IPS-11a (cell line): Measurements from ENCODE around the gene EMCN.
"Not testable (repeated sequence)": the region's sequence is repeated elsewhere in the genome, so short reads cannot be mapped to it uniquely, and the experiment has no call there.

Experiments used
- H3K4me3 ChIP-seq: one replicate; pipeline ENCODE4 v1.5.1; 2013; ENCODE audit warnings: low read depth, low read length, control low read depth

EMCN gene

DNA sequence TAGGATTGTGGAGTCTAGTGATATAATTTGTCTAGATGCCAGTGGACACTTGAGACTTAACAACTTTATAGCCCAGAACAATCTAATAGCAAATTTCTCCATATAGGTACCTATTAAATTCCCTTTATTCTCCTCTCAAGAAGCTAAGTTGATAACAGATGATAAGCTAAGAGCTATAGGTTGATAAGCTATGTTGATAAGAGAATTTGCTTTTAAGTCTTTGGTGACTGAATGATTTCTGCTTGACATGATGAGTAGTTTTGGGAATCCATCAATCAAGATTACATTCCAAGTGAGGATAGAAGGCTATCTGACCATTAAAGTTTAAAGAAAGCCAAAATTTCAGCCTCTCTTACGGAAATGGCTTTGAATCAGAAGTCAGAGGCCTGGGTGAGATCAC lies 131.6 kb downstream of the EMCN start:
- no peak overlapping the region for H3K4me3 ChIP-seq

DNA sequence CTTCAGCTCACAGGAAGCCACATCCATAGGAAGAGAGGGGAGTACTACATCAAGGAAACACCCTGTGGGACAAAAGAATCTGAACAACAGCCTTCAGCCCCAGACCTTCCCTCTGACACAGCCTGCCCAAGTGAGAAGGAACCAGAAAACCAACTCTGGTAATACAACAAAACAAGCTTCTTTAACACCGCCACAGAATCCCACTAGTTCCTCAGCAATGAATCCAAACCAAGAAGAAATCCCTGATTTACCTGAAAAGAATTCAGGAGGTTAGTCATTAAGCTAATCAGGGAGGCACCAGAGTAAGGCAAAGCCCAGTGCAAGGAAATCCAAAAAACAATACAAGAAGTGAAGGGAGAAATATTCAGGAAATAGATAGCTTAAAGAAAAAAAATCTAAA lies 137.4 kb downstream of the EMCN start:
- H3K4me3 ChIP-seq = not testable (repeated sequence)

DNA sequence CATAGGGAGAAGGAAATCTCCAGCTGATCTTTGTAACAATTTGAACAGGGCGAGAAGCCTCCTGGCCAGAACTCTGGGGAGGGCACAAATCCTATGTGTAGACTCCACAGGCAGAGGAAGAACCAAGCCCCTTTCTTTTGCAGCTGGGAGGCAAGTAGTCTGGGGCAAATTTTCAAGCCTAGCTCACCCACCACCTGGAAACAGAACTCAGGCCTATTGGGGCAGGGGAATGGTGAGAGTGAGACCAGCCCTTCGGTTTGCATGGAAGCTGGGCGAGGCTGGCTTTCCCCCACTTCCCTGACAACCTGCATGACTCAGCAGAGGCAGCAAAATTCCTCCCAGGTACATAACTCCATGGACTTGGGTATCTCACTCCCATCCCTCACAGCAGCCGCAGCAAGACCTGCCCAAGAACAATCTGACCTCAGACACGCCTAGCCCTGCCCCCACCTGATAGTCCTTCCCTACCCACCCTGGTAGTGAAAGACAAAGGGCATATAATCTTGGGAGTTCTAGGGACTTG lies 138.2 kb downstream of the EMCN start:
- no peak overlapping the region for H3K4me3 ChIP-seq

DNA sequence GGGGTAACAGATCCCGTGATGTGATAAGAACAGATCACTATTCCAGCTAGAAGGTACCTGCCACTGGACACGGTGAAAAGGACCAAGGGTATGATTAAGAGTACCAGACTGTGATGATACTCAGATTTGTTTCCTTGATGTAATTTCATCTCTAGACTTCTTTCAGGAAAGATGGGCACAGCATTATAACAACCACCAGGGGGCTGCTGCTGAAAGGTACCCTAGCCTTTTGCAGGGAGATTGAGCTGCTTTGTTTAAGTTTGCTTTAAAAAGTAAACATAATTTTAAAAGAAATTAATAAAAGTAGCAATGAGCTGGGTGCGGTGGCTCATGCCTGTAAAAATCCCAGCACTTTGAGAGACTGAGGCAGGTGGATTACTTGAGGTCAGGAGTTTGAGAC lies 145.4 kb downstream of the EMCN start:
- no peak overlapping the region for H3K4me3 ChIP-seq

DNA sequence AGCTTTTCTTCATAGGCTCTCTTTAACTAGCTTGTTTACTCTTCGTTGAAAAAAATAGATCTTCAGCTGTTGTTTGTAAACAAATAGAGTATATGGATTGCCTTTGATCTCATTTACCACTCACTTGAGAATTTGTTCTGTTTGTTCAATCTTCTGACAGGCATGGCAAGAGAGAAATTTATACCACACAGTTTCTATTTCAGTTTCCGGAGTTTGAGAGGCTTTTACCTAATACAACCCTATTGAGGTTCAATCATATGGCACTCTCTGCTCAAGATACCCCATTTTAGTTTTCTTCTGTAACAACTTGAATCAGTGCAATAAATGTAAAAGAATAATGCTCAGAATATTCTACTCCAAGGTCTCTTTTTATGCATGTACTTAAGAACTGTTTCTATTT lies 148.0 kb downstream of the EMCN start:
- no peak overlapping the region for H3K4me3 ChIP-seq

DNA sequence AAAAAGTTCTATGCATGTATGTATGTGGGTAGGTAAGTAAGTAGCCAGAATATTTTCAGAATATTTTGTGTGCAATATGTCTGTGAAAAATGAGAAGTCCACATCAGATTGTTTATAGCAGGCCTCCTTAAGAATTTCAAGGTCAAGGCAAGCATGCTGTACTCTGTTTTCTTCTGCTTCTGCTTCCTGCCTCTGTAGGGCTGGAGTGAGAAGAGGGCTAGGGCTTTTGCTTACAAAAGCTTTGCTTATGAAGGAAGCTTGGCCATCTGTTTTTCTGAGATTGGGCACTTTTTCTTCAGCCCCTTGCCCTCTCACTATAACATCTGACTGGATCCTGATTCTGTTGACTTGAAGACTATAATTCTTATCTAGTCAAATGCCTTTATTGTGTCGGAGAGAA lies 150.4 kb downstream of the EMCN start:
- no peak overlapping the region for H3K4me3 ChIP-seq

DNA sequence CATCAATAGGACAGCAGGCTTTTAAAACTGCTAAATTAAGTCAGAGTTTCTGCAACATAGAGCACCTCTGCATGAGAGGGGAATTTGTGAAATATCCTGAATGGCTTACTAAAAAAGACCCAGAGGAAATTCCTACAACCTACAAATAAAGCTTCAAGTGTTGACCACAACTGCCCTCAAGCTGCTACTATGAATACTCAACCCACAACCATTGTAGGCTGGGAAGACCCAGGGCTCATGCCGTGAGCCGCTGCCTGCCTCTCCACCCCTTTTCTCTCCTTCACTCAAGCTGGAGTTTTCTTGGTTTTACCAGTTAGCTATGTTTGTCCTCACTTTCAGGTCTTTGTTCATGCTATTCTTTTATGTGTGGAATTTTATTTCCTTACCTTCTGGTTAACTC lies 151.6 kb downstream of the EMCN start:
- no peak overlapping the region for H3K4me3 ChIP-seq

DNA sequence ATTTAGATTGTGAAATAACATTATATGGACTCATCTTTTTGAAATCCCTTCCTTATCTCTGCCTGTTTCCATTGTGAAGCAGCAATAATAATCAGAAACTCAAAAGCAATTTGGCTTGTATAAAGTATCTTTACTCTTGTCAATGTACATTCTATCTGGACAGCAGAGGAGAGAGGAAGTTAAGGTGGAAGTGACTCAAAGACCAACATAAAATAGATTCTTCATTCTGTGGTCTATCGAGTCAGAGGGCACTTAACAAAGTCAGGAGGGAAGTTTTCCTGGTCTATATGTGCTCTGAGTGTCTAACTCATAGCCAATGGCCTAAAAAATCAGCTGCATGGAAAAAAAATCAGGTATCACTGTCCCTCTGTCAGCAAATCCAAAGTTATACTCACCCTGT lies 155.5 kb downstream of the EMCN start:
- H3K4me3 ChIP-seq = no peak overlapping the region

DNA sequence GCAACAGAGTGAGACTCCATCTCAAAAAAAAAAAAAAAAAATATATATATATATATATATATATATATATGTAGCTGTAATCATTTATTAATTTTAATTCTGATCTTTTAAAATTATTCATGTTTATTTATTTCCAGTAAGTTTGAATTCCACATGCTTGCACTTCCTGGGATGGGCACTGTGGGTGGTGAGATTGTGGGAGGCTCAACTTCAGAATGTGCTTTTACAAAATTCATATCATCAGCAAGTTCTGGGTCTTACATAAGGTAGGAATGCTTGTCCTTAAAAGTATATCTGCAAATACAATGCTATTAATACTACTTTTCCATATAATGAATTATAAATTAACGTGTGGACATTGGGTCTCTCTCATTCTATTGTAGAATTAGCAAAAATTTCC lies 156.5 kb downstream of the EMCN start:
- H3K4me3 ChIP-seq = no peak overlapping the region

DNA sequence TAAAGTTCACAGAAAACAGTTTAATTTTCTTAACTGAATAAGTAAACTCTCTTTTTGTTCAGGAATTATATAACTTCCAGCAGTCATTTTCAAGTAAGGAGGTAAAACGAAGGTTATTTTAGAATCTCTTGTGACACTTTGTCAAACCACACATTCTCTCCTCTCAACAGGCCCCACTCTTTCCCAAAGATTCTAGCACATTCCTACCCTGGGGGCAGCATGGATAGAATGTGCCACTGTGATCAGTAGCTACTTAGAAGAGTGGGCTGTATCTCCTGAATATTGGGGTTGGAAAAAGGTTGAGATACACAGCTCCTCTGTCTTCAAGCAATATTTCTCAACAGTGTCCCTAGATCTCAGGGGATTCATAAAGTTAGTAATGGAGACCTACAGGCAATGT lies 157.6 kb downstream of the EMCN start:
- H3K4me3 ChIP-seq = no peak overlapping the region

DNA sequence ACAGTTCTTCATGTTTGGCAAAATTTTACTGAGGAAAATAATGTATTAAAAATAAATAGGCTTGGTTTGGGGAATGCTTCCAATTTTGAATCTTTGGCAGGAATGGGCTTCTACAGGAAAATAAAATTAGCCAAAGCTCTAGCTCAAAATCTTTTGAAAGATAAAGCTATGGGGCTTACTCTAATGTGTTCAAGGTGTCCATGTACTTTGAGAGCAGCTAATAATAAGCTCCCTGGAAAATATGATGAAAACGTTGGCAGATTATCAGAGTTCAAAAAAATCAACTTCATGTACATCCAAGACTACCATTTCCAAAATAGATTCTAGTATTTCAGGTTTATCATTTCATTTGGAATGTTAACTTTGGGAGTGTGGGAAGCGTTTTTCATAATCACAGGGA lies 158.4 kb downstream of the EMCN start:
- H3K4me3 ChIP-seq = no peak overlapping the region

DNA sequence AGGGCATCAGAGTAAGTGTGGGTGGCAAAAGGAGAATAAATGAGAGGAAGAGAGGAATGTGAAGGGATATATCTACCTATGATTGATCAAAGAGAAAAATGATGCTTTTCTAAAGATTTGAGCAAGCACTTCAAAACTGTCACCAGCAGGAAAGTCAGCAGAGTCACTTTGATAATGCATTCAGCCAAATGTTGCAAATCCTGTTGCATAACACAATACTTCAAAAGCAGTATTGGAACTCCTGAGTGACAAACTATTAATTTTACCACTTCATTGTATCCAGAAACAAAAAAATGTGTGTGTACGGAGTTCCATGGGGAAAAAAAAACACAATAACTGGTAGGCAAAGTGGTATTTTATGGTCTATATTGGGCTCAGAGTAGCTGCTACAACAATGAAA lies 160.3 kb downstream of the EMCN start:
- H3K4me3 ChIP-seq = no peak overlapping the region

DNA sequence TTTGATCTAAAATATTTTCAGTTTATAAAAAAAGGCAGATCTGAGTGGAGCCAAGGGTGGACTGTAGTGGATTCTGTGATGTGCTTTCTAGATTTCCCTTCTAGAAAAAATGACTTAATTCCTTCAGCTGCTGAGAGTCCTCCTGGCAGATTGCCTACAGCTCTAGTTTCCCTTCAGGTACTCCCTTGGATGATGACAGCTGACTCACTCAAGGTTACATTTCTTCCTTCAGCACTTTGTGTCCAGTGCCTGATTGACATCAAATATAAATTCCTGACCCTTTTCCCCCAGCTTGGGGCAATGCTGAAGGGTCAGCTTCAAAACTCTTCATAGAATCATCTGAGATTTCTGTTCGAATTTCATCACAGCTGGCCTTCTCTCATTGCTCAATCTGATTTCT lies 161.7 kb downstream of the EMCN start:
- no peak overlapping the region for H3K4me3 ChIP-seq

DNA sequence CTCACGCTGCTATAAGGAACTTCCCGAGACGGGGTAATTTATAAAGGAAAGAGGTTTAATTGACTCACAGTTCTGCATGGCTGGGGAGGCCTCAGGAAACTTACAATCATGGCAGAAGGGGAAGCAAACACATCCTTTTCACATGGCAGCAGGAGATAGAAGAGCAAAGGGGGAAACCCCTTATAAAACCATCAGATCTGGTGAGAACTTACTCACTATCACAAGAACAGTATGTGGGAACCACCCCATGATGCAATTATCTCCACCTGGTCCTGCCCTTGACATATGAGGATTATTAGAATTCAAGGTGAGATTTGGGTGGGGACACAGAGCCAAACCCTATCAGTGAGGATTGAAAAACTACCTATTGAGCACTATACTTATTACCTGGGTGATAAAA lies 165.5 kb downstream of the EMCN start:
- not testable (repeated sequence) for H3K4me3 ChIP-seq

DNA sequence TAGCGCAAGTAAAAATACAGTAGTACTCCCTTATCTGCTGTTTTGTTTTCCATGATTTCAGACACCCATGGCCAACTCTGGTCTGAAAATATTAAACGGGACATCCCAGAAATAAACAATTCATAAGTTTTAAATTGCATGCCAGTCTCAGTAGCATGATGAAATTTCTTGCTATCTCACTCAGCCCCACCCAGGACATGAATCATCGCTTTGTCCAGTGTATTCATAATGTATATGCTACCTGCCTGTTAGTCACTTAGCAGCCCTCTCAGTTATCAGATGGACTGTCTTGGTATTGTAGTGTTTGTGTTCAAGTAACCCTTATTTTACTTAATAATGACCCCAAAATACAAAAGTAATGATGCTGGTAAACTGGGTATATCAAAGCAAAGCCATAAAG lies 169.3 kb downstream of the EMCN start:
- no peak overlapping the region for H3K4me3 ChIP-seq

DNA sequence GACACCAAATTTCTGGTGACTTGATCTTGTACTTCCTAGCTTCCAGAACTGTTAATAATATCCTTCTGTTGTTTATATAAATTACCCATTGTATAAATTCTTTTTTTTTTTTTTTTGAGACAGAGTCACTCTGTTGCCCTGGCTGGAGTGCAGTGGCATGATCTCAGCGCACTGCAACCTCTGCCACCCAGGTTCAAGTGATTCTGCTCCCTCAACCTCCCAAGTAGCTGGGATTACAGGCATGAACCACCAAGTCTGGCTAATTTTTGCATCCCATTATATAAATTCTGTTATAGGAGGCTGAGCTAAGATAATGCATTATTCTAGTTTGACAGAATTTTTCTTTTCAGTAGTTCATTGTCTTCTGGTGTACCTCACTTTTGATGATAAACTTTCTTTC lies 170.6 kb downstream of the EMCN start:
- H3K4me3 ChIP-seq = no peak overlapping the region

DNA sequence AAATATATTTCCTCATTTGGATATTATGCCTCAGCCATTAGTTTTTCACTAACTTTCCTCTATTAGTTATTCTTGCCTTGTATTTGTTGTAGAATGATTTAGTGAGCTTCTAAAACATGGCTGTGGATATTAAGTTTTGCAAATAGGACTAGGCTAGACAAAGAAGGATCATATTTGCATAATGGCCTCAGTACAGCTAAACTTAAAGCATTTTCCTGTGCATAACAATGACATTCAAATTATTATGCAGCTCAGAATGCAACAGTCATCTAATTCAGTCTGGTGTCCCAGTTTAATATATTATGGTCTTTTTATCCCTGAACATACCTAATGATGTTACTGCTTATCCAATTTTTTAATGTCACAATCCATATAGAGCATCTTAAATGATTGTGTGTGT lies 172.2 kb downstream of the EMCN start:
- H3K4me3 ChIP-seq = no peak overlapping the region
